ENCODE measurements around the gene KCNQ1. TPM values are rescaled to one million over a fixed set of nuclear protein-coding genes. Genes with fewer than 3 reads are reported as not detected.

Gene KCNQ1
- polyA plus RNA-seq, 1 donor from 2014 or later, result not detected

- no peak overlapping the region for H3K4me2 ChIP-seq (ENCODE audit: low read length)
- no peaks in the 10 kb centered on the region for H3K9me3 ChIP-seq (ENCODE audit: low read length)
- H3K79me2 ChIP-seq (replicated peaks; ENCODE audit: insufficient read depth, low read length), result no peaks in the 10 kb centered on the region
- no peaks in the 10 kb centered on the region for H3F3A ChIP-seq (ENCODE audit: insufficient read depth, low read length, poor library complexity, severe bottlenecking)
- no peak overlapping the region for H3K27ac ChIP-seq (ENCODE audit: low read length)
- H3K27me3 ChIP-seq (ENCODE audit: insufficient read depth, low read depth, low read length), result no peaks in the 10 kb centered on the region
- H4K20me1 ChIP-seq (ENCODE audit: insufficient read depth), result no peaks in the 10 kb centered on the region
- H2AFZ ChIP-seq (ENCODE audit: low read depth, low read length), result no peak overlapping the region
- H3K9me2 ChIP-seq (ENCODE audit: insufficient read depth, low read length), result no peaks in the 10 kb centered on the region
- TF ChIP-seq EZH2 (IDR thresholded peaks at IDR 0.05; ENCODE audit: borderline replicate concordance, insufficient read depth, low read length, poor library complexity, severe bottlenecking) (no peak), CTCF (IDR thresholded peaks at IDR 0.05; ENCODE audit: poor library complexity, severe bottlenecking) (no peak), TAF1 (IDR thresholded peaks at IDR 0.05; ENCODE audit: low read depth) (no peak), POLR2AphosphoS5 (IDR thresholded peaks at IDR 0.05) (no peak), SMC3 (conservative IDR thresholded peaks at IDR 0.05; ENCODE audit: poor library complexity) (no peak), EP300 (conservative IDR thresholded peaks at IDR 0.05; ENCODE audit: poor library complexity, severe bottlenecking) (no peak), RAD21 (conservative IDR thresholded peaks at IDR 0.05) (no peak), MXI1 (conservative IDR thresholded peaks at IDR 0.05; ENCODE audit: poor library complexity, severe bottlenecking) (no peak)
- TF ChIP-seq, protein P1, sequence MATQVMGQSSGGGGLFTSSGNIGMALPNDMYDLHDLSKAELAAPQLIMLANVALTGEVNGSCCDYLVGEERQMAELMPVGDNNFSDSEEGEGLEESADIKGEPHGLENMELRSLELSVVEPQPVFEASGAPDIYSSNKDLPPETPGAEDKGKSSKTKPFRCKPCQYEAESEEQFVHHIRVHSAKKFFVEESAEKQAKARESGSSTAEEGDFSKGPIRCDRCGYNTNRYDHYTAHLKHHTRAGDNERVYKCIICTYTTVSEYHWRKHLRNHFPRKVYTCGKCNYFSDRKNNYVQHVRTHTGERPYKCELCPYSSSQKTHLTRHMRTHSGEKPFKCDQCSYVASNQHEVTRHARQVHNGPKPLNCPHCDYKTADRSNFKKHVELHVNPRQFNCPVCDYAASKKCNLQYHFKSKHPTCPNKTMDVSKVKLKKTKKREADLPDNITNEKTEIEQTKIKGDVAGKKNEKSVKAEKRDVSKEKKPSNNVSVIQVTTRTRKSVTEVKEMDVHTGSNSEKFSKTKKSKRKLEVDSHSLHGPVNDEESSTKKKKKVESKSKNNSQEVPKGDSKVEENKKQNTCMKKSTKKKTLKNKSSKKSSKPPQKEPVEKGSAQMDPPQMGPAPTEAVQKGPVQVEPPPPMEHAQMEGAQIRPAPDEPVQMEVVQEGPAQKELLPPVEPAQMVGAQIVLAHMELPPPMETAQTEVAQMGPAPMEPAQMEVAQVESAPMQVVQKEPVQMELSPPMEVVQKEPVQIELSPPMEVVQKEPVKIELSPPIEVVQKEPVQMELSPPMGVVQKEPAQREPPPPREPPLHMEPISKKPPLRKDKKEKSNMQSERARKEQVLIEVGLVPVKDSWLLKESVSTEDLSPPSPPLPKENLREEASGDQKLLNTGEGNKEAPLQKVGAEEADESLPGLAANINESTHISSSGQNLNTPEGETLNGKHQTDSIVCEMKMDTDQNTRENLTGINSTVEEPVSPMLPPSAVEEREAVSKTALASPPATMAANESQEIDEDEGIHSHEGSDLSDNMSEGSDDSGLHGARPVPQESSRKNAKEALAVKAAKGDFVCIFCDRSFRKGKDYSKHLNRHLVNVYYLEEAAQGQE (IDR thresholded peaks at IDR 0.05; ENCODE audit: borderline replicate concordance), result no peak
- H3K9ac ChIP-seq (ENCODE audit: low read length), result no peak overlapping the region
- no peaks in the 10 kb centered on the region for H3K36me3 ChIP-seq (ENCODE audit: insufficient read depth, low read length)
- H3K4me3 ChIP-seq (ENCODE audit: low read length), result no peak overlapping the region
Observed at GRCh38 chr11:2542406-2542805, 97.6 kb downstream of the KCNQ1 start.

DNA sequence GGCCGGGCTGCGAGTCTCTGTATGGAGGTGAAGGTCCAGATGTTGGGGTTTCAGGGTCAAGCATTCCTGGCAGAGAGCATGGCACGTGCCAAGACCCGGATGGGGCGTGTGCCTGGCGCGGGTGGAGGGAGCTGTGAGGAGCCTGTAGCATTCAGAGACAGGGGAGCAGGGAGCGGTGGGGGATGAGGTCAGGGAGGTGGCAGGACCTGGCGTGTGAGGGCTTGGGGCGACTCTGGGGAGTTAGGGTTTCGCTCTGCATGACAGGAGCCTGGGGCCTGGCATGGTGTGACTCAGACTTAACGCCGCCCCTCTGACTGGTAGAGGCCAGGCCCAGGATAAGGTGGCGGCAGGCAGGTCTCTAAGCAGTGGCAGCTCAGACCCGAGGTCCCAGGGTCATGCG lies 103.0 kb downstream of the KCNQ1 start:
- H3K9me2 ChIP-seq (ENCODE audit: insufficient read depth, low read length), result no peaks in the 10 kb centered on the region
- TF ChIP-seq POLR2AphosphoS5 (IDR thresholded peaks at IDR 0.05) (no peak), TAF1 (IDR thresholded peaks at IDR 0.05; ENCODE audit: low read depth) (no peak), EP300 (conservative IDR thresholded peaks at IDR 0.05; ENCODE audit: poor library complexity, severe bottlenecking) (no peak), RAD21 (conservative IDR thresholded peaks at IDR 0.05) (no peak), CTCF (IDR thresholded peaks at IDR 0.05; ENCODE audit: poor library complexity, severe bottlenecking) (no peak), SMC3 (conservative IDR thresholded peaks at IDR 0.05; ENCODE audit: poor library complexity) (no peak), EZH2 (IDR thresholded peaks at IDR 0.05; ENCODE audit: borderline replicate concordance, insufficient read depth, low read length, poor library complexity, severe bottlenecking) (no peak), MXI1 (conservative IDR thresholded peaks at IDR 0.05; ENCODE audit: poor library complexity, severe bottlenecking) (no peak)
- TF ChIP-seq, protein P1 (IDR thresholded peaks at IDR 0.05; ENCODE audit: borderline replicate concordance), result no peak
- H3K36me3 ChIP-seq (ENCODE audit: insufficient read depth, low read length), result no peaks in the 10 kb centered on the region
- no peaks in the 10 kb centered on the region for H3K9me3 ChIP-seq (ENCODE audit: low read length)
- no peak overlapping the region for H3K4me3 ChIP-seq (ENCODE audit: low read length)
- H2AFZ ChIP-seq (ENCODE audit: low read depth, low read length), result no peak overlapping the region
- no peaks in the 10 kb centered on the region for H4K20me1 ChIP-seq (ENCODE audit: insufficient read depth)
- H3K27ac ChIP-seq (ENCODE audit: low read length), result no peak overlapping the region
- no peaks in the 10 kb centered on the region for H3F3A ChIP-seq (ENCODE audit: insufficient read depth, low read length, poor library complexity, severe bottlenecking)
- no peak overlapping the region for H3K9ac ChIP-seq (ENCODE audit: low read length)
- H3K4me2 ChIP-seq (ENCODE audit: low read length), result no peak overlapping the region
- H3K79me2 ChIP-seq (replicated peaks; ENCODE audit: insufficient read depth, low read length), result no peaks in the 10 kb centered on the region
- no peaks in the 10 kb centered on the region for H3K27me3 ChIP-seq (ENCODE audit: insufficient read depth, low read depth, low read length)

Measured in neural cell (in vitro differentiated cells).